Muscle layer of colon (tissue), 2 donors: ENCODE measurements around the gene RANBP3.
A peak's percentile ranks its signal among the peaks of the same experiment; 100 is the strongest.

Experiments
- H3K27ac ChIP-seq: one replicate; pipeline ENCODE4 v1.7.0; 2013; ENCODE audit warnings: low read depth, mild to moderate bottlenecking, low read length, moderate library complexity
- H3K27me3 ChIP-seq, 2 donors: one replicate each; pipeline ENCODE4 v1.7.0; 2013; ENCODE audit warnings: low read length in 2 of 2, mild to moderate bottlenecking in 2 of 2; ENCODE audit not compliant: insufficient read depth in 2 of 2, control insufficient read depth in 1 of 2
- H3K36me3 ChIP-seq: one replicate; pipeline ENCODE4 v1.7.0; 2013; ENCODE audit warnings: mild to moderate bottlenecking, low read length; ENCODE audit not compliant: insufficient read depth
- H3K4me1 ChIP-seq: one replicate; pipeline ENCODE4 v1.7.0; 2013; ENCODE audit warnings: mild to moderate bottlenecking, low read length; ENCODE audit not compliant: insufficient read depth
- H3K4me3 ChIP-seq, 2 donors: one replicate each; pipeline ENCODE4 v1.7.0; 2013; ENCODE audit warnings: low read length in 2 of 2, low read depth in 1 of 2, mild to moderate bottlenecking in 1 of 2, moderate library complexity in 1 of 2
- H3K9ac ChIP-seq: one replicate; pipeline ENCODE4 v1.7.0; 2013; ENCODE audit warnings: low read length
- H3K9me3 ChIP-seq: one replicate; pipeline ENCODE4 v1.7.0; 2013; ENCODE audit warnings: mild to moderate bottlenecking, low read length
- donor health status: abdominal sarcoma.
- donor health status: Adenocarcinoma of cecum.

RANBP3 gene

GRCh38 chr19:5927441-5927821 is 50.5 kb downstream of the RANBP3 start:
- peak overlapping the region in 1 of 2 donors; percentile 13 for H3K4me3 ChIP-seq
- H3K27me3 ChIP-seq, result no peaks in the 10 kb centered on the region
- H3K36me3 ChIP-seq, result peaks cover 81% of the 10 kb centered on the region
- peaks cover 42% of the 10 kb centered on the region for H3K4me1 ChIP-seq
- no peak overlapping the region for H3K9ac ChIP-seq
- no peaks in the 10 kb centered on the region for H3K9me3 ChIP-seq
- peak overlapping the region; percentile 73 for H3K27ac ChIP-seq

GRCh38 chr19:5926641-5927440 is 51.1 kb downstream of the RANBP3 start:
- peaks cover 87% of the 10 kb centered on the region for H3K36me3 ChIP-seq
- H3K27ac ChIP-seq, result peak overlapping the region; percentile 73
- H3K27me3 ChIP-seq, result no peaks in the 10 kb centered on the region
- no peaks in the 10 kb centered on the region for H3K9me3 ChIP-seq
- H3K4me1 ChIP-seq, result peaks cover 36% of the 10 kb centered on the region
- H3K4me3 ChIP-seq, result peak overlapping the region in 1 of 2 donors; percentile 13
- no peak overlapping the region for H3K9ac ChIP-seq

GRCh38 chr19:5925830-5926427 is 52.0 kb downstream of the RANBP3 start:
- Histone ChIP-seq H3K27ac (peak overlapping the region; percentile 73), H3K9ac (peak overlapping the region; percentile 20), H3K4me3 (no peak overlapping the region), H3K36me3 (peaks cover 91% of the 10 kb centered on the region), H3K27me3 (no peaks in the 10 kb centered on the region), H3K4me1 (peaks cover 31% of the 10 kb centered on the region), H3K9me3 (no peaks in the 10 kb centered on the region)

GRCh38 chr19:5923356-5923755 is 54.6 kb downstream of the RANBP3 start:
- Histone ChIP-seq H3K9ac (no peak overlapping the region), H3K27me3 (no peaks in the 10 kb centered on the region), H3K27ac (no peak overlapping the region), H3K9me3 (no peaks in the 10 kb centered on the region), H3K4me1 (peaks cover 30% of the 10 kb centered on the region), H3K36me3 (peaks cover 89% of the 10 kb centered on the region), H3K4me3 (no peak overlapping the region)

- peaks cover 17% of the 10 kb centered on the region for H3K4me1 ChIP-seq
- H3K9me3 ChIP-seq, result no peaks in the 10 kb centered on the region
- H3K9ac ChIP-seq, result no peak overlapping the region
- H3K36me3 ChIP-seq, result peaks cover 85% of the 10 kb centered on the region
- H3K27me3 ChIP-seq, result no peaks in the 10 kb centered on the region
- no peak overlapping the region for H3K4me3 ChIP-seq
- no peak overlapping the region for H3K27ac ChIP-seq
Observed at GRCh38 chr19:5922161-5922545, 55.8 kb downstream of the RANBP3 start.

- peaks cover 85% of the 10 kb centered on the region for H3K36me3 ChIP-seq
- no peak overlapping the region for H3K27ac ChIP-seq
- no peak overlapping the region for H3K9ac ChIP-seq
- no peak overlapping the region for H3K4me3 ChIP-seq
- no peaks in the 10 kb centered on the region for H3K9me3 ChIP-seq
- H3K4me1 ChIP-seq, result peaks cover 12% of the 10 kb centered on the region
- H3K27me3 ChIP-seq, result no peaks in the 10 kb centered on the region
Observed at GRCh38 chr19:5921516-5922160, 56.3 kb downstream of the RANBP3 start.

- peaks cover 76% of the 10 kb centered on the region for H3K36me3 ChIP-seq
- peaks cover 12% of the 10 kb centered on the region for H3K4me1 ChIP-seq
- H3K9ac ChIP-seq, result no peak overlapping the region
- H3K9me3 ChIP-seq, result no peaks in the 10 kb centered on the region
- H3K4me3 ChIP-seq, result no peak overlapping the region
- H3K27me3 ChIP-seq, result no peaks in the 10 kb centered on the region
- H3K27ac ChIP-seq, result no peak overlapping the region
Observed at GRCh38 chr19:5918463-5919079, 59.4 kb downstream of the RANBP3 start.

GRCh38 chr19:5917431-5918107 is 60.4 kb downstream of the RANBP3 start:
- Histone ChIP-seq H3K9ac (no peak overlapping the region), H3K36me3 (peaks cover 66% of the 10 kb centered on the region), H3K9me3 (no peaks in the 10 kb centered on the region)

GRCh38 chr19:5916181-5916708 is 61.7 kb downstream of the RANBP3 start:
- Histone ChIP-seq H3K9me3 (no peaks in the 10 kb centered on the region), H3K36me3 (peaks cover 52% of the 10 kb centered on the region), H3K27me3 (no peaks in the 10 kb centered on the region), H3K4me1 (peaks cover 12% of the 10 kb centered on the region), H3K27ac (no peak overlapping the region), H3K9ac (no peak overlapping the region), H3K4me3 (no peak overlapping the region)

More at GRCh38 chr19:5917431-5918107, 60.4 kb downstream of the RANBP3 start:
- H3K4me1 ChIP-seq, result peaks cover 12% of the 10 kb centered on the region
- no peaks in the 10 kb centered on the region for H3K27me3 ChIP-seq
- no peak overlapping the region for H3K27ac ChIP-seq
- H3K4me3 ChIP-seq, result no peak overlapping the region

- H3K9me3 ChIP-seq, result no peaks in the 10 kb centered on the region
- no peak overlapping the region for H3K27ac ChIP-seq
- H3K36me3 ChIP-seq, result peaks cover 50% of the 10 kb centered on the region
- H3K4me1 ChIP-seq, result peaks cover 12% of the 10 kb centered on the region
- no peak overlapping the region for H3K4me3 ChIP-seq
- H3K27me3 ChIP-seq, result no peaks in the 10 kb centered on the region
- no peak overlapping the region for H3K9ac ChIP-seq
Observed at GRCh38 chr19:5915782-5916165, 62.2 kb downstream of the RANBP3 start.
